ENCODE measurements around the gene HERC3. TPM values are rescaled to one million over a fixed set of nuclear protein-coding genes. Genes with fewer than 3 reads are reported as not detected.

The HERC3 gene
- total RNA-seq, 1 donor from 2014 or later: 14.0 TPM

- peaks cover 3% of the 10 kb centered on the region for H3K27me3 Mint-ChIP-seq (ENCODE audit: unreplicated experiment)
- no peaks in the 10 kb centered on the region for H3K9me3 Mint-ChIP-seq (ENCODE audit: unreplicated experiment)
- H3K4me3 Mint-ChIP-seq (ENCODE audit: unreplicated experiment): no peak overlapping the region
- no peaks in the 10 kb centered on the region for H3K4me1 Mint-ChIP-seq (ENCODE audit: low read depth, unreplicated experiment)
- H3K27ac Mint-ChIP-seq (ENCODE audit: unreplicated experiment): no peak overlapping the region
- no peak for DNase-seq
- no peak for TF ChIP-seq CTCF (IDR thresholded peaks at IDR 0.05; ENCODE audit: partially characterized antibody, unreplicated experiment)
- peaks cover 4% of the 10 kb centered on the region for H3K36me3 Mint-ChIP-seq (ENCODE audit: unreplicated experiment)
Measured at GRCh38 chr4:88660446-88661294, 68.4 kb downstream of the HERC3 start.

DNA sequence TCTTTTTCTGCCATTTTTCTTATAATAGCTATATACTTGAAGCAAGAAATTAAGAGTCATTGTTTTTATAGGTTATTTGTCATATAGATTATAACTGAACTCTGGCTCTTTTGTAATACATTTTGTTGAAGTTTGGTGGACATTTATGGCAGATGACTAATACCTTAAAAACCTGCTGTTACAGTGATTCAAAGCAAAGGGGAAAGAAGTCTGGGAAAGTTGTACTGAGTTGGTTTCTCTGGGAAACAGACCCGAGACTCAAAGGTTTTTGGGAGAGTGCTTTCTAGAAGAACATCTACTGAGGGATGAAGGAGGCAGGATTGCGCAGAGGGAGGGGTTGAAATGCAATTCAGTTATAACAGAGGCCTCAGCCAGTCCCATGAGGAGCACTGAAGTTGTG lies 69.5 kb downstream of the HERC3 start:
- H3K4me3 Mint-ChIP-seq (ENCODE audit: unreplicated experiment): no peak overlapping the region
- TF ChIP-seq CTCF (IDR thresholded peaks at IDR 0.05; ENCODE audit: partially characterized antibody, unreplicated experiment): no peak
- H3K9me3 Mint-ChIP-seq (ENCODE audit: unreplicated experiment): no peaks in the 10 kb centered on the region
- H3K27me3 Mint-ChIP-seq (ENCODE audit: unreplicated experiment): peaks cover 3% of the 10 kb centered on the region
- H3K27ac Mint-ChIP-seq (ENCODE audit: unreplicated experiment): no peak overlapping the region
- H3K36me3 Mint-ChIP-seq (ENCODE audit: unreplicated experiment): no peaks in the 10 kb centered on the region
- no peak for DNase-seq
- no peaks in the 10 kb centered on the region for H3K4me1 Mint-ChIP-seq (ENCODE audit: low read depth, unreplicated experiment)

DNA sequence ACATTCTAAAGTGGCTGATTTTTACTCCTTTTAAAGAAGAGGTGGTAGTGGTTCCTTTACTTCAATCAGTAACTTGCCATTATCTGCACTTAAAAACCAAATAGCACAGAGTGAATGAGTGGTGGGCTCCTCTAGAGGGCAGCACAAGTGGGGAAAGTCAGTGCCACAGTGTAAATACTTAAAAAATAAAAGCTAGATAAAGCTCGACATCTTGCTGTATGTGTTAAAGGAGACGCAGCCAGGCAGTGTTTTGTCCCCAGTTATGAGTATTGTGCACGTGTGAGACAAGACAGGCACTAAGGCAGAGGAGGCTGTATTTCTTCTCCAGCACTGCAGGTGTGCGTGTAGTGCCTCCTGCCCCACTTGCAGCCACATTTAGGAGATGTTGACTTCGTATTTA lies 80.7 kb downstream of the HERC3 start:
- TF ChIP-seq CTCF (IDR thresholded peaks at IDR 0.05; ENCODE audit: partially characterized antibody, unreplicated experiment): peak; percentile 60
- peaks cover 3% of the 10 kb centered on the region for H3K27me3 Mint-ChIP-seq (ENCODE audit: unreplicated experiment)
- no peaks in the 10 kb centered on the region for H3K36me3 Mint-ChIP-seq (ENCODE audit: unreplicated experiment)
- peak overlapping the region; percentile 24 for H3K27ac Mint-ChIP-seq (ENCODE audit: unreplicated experiment)
- peaks cover 11% of the 10 kb centered on the region for H3K4me1 Mint-ChIP-seq (ENCODE audit: low read depth, unreplicated experiment)
- peak; percentile 48 for DNase-seq
- H3K4me3 Mint-ChIP-seq (ENCODE audit: unreplicated experiment): no peak overlapping the region
- peaks cover 6% of the 10 kb centered on the region for H3K9me3 Mint-ChIP-seq (ENCODE audit: unreplicated experiment)

GRCh38 chr4:88673886-88674285 lies 81.6 kb downstream of the HERC3 start:
- DNase-seq: no peak
- H3K4me3 Mint-ChIP-seq (ENCODE audit: unreplicated experiment): no peak overlapping the region
- no peak for TF ChIP-seq CTCF (IDR thresholded peaks at IDR 0.05; ENCODE audit: partially characterized antibody, unreplicated experiment)
- H3K27me3 Mint-ChIP-seq (ENCODE audit: unreplicated experiment): peaks cover 3% of the 10 kb centered on the region
- H3K4me1 Mint-ChIP-seq (ENCODE audit: low read depth, unreplicated experiment): peaks cover 11% of the 10 kb centered on the region
- H3K27ac Mint-ChIP-seq (ENCODE audit: unreplicated experiment): peak overlapping the region; percentile 2
- H3K36me3 Mint-ChIP-seq (ENCODE audit: unreplicated experiment): no peaks in the 10 kb centered on the region
- H3K9me3 Mint-ChIP-seq (ENCODE audit: unreplicated experiment): peaks cover 8% of the 10 kb centered on the region

DNA sequence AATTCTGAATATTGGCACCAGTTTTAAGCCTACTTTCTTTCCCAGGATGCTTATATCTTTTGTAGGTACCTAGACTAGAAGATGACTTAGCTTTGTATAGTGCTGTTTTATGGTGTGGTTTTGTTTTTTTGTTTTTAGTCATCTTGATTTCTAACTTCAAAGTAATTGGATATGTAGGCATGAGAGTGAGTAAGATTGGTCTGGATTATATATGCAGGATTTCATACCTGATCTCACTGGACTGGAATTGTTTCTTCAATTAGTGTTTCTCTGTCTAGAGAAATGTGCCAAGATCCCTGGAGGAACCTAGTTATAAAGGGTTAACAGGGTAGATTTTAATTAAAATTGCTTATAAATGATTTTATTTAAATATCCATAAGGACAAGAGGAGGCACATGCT lies 82.3 kb downstream of the HERC3 start:
- TF ChIP-seq CTCF (IDR thresholded peaks at IDR 0.05; ENCODE audit: partially characterized antibody, unreplicated experiment): no peak
- H3K27ac Mint-ChIP-seq (ENCODE audit: unreplicated experiment): peak overlapping the region; percentile 86
- H3K27me3 Mint-ChIP-seq (ENCODE audit: unreplicated experiment): peaks cover 3% of the 10 kb centered on the region
- peaks cover 11% of the 10 kb centered on the region for H3K4me1 Mint-ChIP-seq (ENCODE audit: low read depth, unreplicated experiment)
- peaks cover 8% of the 10 kb centered on the region for H3K9me3 Mint-ChIP-seq (ENCODE audit: unreplicated experiment)
- no peaks in the 10 kb centered on the region for H3K36me3 Mint-ChIP-seq (ENCODE audit: unreplicated experiment)
- DNase-seq: no peak
- H3K4me3 Mint-ChIP-seq (ENCODE audit: unreplicated experiment): no peak overlapping the region
